Liver (tissue), 3 donors: ENCODE results near the gene AMD1.

ENCODE experiments used
- ATF3 ChIP-seq: IDR thresholded peaks from 2 replicates; pipeline ENCODE4 v1.6.1; 2016; ENCODE audit warnings: antibody characterized with exemption
- CTCF ChIP-seq: fragments of 150-350 bp; IDR thresholded peaks from 2 replicates; pipeline ENCODE4 v1.5.1; 2017; ENCODE audit warnings: improper control_type of control experiment, low read depth, low read length; ENCODE audit not compliant: missing input control
- EGR1 ChIP-seq, 2 donors: IDR thresholded peaks; 2 replicates each; pipeline ENCODE4 v1.6.1; 2016 to 2018; ENCODE audit warnings: antibody characterized with exemption in 2 of 2, low read depth in 2 of 2
- GABPA ChIP-seq, 2 donors: IDR thresholded peaks in 1 of 2; conservative IDR thresholded peaks in 1 of 2; 2 replicates each; pipeline ENCODE4 v1.6.1; 2016; ENCODE audit warnings: antibody characterized with exemption in 2 of 2, mild to moderate bottlenecking in 1 of 2, moderate library complexity in 1 of 2
- JUND ChIP-seq, 2 donors: IDR thresholded peaks; 2 replicates each; pipeline ENCODE4 v1.6.1; 2016; ENCODE audit warnings: antibody characterized with exemption in 2 of 2
- MAX ChIP-seq: IDR thresholded peaks from 2 replicates; pipeline ENCODE4 v1.6.1; 2016; ENCODE audit warnings: antibody characterized with exemption
- RAD21 ChIP-seq, 2 donors: IDR thresholded peaks; 2 replicates each; pipeline ENCODE4 v1.6.1; 2016; ENCODE audit warnings: antibody characterized with exemption in 2 of 2, mild to moderate bottlenecking in 2 of 2
- TAF1 ChIP-seq: conservative IDR thresholded peaks from 2 replicates; pipeline ENCODE4 v1.6.1; 2016; ENCODE audit warnings: antibody characterized with exemption, mild to moderate bottlenecking
- YY1 ChIP-seq: IDR thresholded peaks from 2 replicates; pipeline ENCODE4 v1.6.1; 2016; ENCODE audit warnings: antibody characterized with exemption, mild to moderate bottlenecking
- donor health status: healthy.
- donor health status: healthy.

DNA sequence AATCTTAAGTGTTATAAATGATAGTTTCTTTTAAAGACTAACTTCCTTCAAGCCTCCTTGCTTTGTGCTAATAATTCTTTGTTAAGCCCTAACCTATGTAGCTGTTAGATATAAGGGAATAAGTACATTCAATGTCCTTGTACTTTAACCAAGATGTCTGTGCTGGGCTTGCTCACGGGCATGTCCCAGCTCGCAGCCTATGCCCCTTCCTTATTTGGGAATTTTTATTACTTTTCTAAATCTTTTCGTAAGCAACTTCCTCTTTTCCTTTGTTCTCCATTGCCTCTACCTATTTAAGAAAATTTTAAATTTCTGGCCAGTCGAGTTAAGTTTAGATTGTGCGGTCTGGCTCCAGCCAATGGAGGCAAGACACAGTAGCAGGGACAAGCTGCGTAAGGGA is 33.3 kb upstream of the AMD1 start:
- TF ChIP-seq CTCF (no peak), TAF1 (no peak), MAX (no peak), YY1 (no peak), GABPA (IDR thresholded peaks at IDR 0.05 in 1 of 2, conservative IDR thresholded peaks at IDR 0.05 in 1 of 2) (no peak), JUND (IDR thresholded peaks at IDR 0.05) (no peak), RAD21 (IDR thresholded peaks at IDR 0.05) (no peak), EGR1 (IDR thresholded peaks at IDR 0.05; ENCODE audit: low read depth in 2 of 2) (no peak), ATF3 (no peak)
